ENCODE measurements around the gene NAXD.
"Not testable (repeated sequence)": the region's sequence is repeated elsewhere in the genome, so short reads cannot be mapped to it uniquely, and the experiment has no call there.

Gene NAXD

GRCh38 chr13:110615322-110616102 lies at the start of gene NAXD:
Gene NAXD, plus strand, starts transcription at chr13:110615545. Its CDS starts 57 bp downstream, at chr13:110615602.
- peak; percentile 90 for DNase-seq

- no peak for DNase-seq
Observed at GRCh38 chr13:110566171-110566570, 49.2 kb upstream of the NAXD start.

- DNase-seq, result no peak
Observed at GRCh38 chr13:110568612-110569011, 46.7 kb upstream of the NAXD start.

- not testable (repeated sequence) for DNase-seq
Observed at GRCh38 chr13:110569962-110570361, 45.4 kb upstream of the NAXD start.

GRCh38 chr13:110570886-110571285 lies 44.5 kb upstream of the NAXD start:
- DNase-seq, result no peak

GRCh38 chr13:110571896-110572777 lies 43.2 kb upstream of the NAXD start:
- DNase-seq, result no peak

GRCh38 chr13:110572778-110573118 lies 42.6 kb upstream of the NAXD start:
- DNase-seq, result no peak

GRCh38 chr13:110574161-110574560 lies 41.2 kb upstream of the NAXD start:
- no peak for DNase-seq

DNA sequence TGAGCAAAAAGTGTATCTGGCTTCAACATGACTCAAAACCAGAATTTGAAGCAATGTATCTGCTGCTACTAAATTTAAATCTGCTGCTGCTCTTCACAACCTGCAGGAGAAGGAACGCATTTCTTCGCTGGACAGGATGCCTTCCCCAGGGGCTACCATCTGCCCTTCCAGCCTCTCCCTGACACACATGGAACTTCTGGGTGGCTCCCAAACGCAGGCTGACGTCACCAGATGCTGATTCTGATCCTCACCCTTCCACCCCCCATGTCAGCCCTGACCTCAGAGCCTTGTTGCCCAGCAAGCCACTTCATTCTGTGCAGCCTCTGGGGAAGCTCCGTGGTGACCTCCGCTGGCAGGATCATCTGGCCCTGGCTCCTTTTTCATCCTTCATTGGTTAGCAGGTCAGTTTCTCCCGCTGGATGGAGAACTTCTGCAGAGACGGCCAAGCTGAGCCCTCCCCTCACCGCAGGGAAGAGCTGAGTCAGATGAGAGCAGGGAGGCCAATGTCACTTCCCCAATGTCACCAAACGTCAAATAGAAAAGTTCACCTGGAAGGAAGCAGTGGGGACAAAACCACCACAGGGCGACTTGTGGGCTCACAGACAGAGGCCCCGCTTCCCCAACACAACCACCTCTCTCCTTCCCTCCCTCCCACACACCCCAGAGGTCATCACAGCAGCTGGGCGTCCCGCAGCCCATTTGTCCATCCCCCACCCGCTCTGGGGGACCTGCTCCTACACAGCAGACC lies 39.8 kb upstream of the NAXD start:
- DNase-seq, result no peak

- DNase-seq, result no peak
Observed at GRCh38 chr13:110576070-110576394, 39.3 kb upstream of the NAXD start.

- DNase-seq, result no peak
Observed at GRCh38 chr13:110576736-110577476, 38.4 kb upstream of the NAXD start.

DNA sequence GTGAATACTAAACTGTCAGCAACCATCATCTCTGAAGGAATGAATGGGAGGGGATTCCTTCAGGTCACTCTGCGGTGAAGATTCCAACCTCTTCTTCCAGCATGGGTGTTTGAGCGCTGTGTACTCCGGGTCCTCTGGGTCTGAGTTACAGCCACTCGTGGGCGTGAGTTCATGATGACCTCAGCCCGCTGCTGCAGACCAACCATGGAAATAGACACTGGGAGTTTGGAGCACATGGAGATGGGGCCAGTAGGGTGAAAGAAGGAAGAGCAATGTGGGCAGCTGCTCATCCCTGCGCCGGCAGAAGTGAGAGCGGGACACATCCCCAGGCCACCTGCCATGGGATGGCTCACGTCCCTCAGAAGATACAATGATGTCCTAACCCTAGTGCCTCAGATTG lies 37.0 kb upstream of the NAXD start:
- DNase-seq, result no peak

GRCh38 chr13:110580800-110581199 lies 34.5 kb upstream of the NAXD start:
- no peak for DNase-seq

GRCh38 chr13:110581506-110582185 lies 33.7 kb upstream of the NAXD start:
- DNase-seq, result no peak

- no peak for DNase-seq
Observed at GRCh38 chr13:110582421-110582954, 32.9 kb upstream of the NAXD start.

DNA sequence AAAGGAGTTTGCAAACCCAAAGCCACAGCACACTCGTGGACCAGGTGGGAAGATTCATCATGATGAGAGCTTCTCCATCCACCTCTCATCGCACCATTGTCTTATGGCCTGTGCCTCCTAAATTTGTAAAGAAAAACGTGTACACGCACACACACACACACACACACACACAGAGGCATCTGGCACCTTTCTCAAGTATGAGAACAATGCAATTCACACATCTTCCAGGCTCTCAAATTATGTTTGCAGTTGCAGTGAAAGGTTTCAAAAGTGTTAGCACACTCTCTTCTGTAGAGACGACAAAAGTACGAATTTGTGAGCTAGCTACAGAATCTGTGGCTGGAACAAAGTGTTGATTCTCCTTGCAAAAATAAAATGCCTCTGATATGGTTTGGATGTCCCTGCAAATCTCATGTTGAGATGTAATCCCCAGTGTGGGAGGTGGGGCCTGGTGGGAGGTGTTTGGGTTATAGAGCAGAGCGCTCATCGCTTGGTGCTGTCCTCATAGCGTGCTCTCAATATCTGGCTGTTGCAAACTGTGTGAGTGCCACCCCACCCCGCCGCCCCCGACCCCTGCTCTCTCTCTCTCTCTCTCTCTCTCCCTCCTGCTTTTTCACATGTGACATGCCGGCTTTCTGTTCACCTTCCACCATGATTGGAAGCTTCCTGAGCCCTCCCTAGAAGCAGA lies 32.0 kb upstream of the NAXD start:
- DNase-seq, result no peak

DNA sequence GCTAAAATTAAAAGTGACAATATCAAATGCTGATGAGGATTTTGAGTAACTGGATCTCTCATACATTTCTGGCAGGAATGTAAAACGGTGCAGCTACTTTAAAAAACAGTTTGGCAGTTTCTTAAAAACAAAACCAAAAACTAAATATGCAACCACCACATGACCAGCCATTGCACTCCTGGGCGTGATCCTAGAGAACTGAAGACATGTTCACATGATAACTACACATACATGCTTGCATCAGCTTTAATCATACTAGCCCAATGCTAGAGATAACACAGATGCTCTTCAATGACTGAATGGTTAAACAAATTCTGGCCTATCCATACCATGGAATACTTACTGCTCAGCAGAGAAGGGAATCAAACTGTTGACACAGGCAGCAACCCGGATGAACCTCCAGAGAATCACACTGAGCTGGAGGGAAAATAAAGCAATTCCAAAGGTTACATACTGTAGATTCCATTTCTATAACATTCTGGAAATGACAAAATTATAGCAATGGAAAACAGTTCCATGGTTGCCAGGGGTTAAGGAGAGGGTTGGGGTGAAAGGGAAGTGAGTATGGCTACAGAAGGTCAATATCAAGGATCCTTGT lies 25.5 kb upstream of the NAXD start:
- no peak for DNase-seq

DNA sequence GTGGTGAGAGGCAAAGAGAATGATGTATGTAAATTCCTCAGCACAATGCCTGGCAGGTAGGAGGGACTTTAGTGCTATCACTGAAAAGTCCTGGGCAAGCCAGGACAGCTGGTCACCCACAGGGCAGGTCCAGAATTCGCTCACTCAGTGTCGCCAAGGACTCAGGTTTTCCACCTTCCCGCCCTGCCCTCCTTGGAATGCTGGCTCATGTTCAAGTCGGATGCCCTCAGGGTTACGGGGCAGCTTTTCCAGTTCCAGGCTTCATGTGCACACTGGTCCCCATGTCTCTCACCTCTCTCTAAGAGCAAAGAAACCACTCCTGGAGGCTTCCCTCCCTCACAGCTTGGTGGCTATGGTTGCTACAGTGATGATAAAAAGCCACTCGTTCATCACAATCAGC lies 24.8 kb upstream of the NAXD start:
- no peak for DNase-seq

DNA sequence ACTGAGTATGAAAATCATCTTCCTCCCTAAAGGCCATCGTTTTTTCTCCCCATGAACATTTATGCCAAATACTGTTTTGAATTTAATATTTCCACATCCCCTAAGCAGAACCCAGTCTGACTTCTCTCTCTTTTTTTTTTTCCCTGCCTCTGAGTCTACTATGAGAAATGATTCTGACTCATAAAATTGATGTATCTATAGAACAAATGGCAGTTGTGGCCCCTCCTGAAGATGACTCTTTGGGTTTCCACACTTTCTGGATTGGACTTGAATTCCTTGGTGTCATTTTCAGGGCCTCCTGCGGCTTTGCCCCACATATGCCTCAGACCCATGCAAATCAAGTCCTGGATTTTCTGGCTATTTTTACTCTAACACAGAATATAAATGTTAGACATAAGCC lies 22.7 kb upstream of the NAXD start:
- DNase-seq, result no peak

- no peak for DNase-seq
Observed at GRCh38 chr13:110593430-110594130, 21.8 kb upstream of the NAXD start.
